Kidney tubule cell (primary cell): ENCODE measurements around the gene VPS26A.

Experiments used
- DNase-seq: peaks from one replicate; pipeline ENCODE4 v3.0.0-alpha.2; 2018; ENCODE audit warnings: low spot score

Gene VPS26A

GRCh38 chr10:69123747-69124562 is at the start of gene VPS26A:
TSS of gene VPS26A (plus strand) at chr10:69124178. CDS start at chr10:69124278, 100 bp downstream.
- peak; percentile 99 for DNase-seq

- no peak for DNase-seq
These were observed 49.4 kb upstream of the VPS26A start for GRCh38 chr10:69074532-69074931.

GRCh38 chr10:69075431-69075830 is 48.5 kb upstream of the VPS26A start:
- no peak for DNase-seq

- no peak for DNase-seq
These were observed 45.7 kb upstream of the VPS26A start for GRCh38 chr10:69078311-69078710.

GRCh38 chr10:69080226-69080625 is 43.8 kb upstream of the VPS26A start:
- DNase-seq: no peak

GRCh38 chr10:69086001-69086509 is 37.9 kb upstream of the VPS26A start:
- no peak for DNase-seq

GRCh38 chr10:69087590-69088470 is 36.1 kb upstream of the VPS26A start, which contains the start of gene SRGN:
TSS of gene SRGN (plus strand) at chr10:69088103. CDS start at chr10:69088158, 55 bp downstream.
- DNase-seq: peak; percentile 8

GRCh38 chr10:69088471-69088769 is 35.6 kb upstream of the VPS26A start:
- no peak for DNase-seq

- DNase-seq: no peak
These were observed 35.0 kb upstream of the VPS26A start for GRCh38 chr10:69088801-69089501.

GRCh38 chr10:69089638-69090599 is 34.1 kb upstream of the VPS26A start:
- no peak for DNase-seq

- no peak for DNase-seq
These were observed 33.3 kb upstream of the VPS26A start for GRCh38 chr10:69090685-69091084.

GRCh38 chr10:69091143-69091651 is 32.8 kb upstream of the VPS26A start:
- DNase-seq: no peak

GRCh38 chr10:69092959-69093850 is 30.8 kb upstream of the VPS26A start:
- DNase-seq: peak; percentile 89

GRCh38 chr10:69093933-69094332 is 30.0 kb upstream of the VPS26A start:
- DNase-seq: peak; percentile 28

- DNase-seq: no peak
These were observed 27.9 kb upstream of the VPS26A start for GRCh38 chr10:69096045-69096444.

GRCh38 chr10:69097729-69098128 is 26.2 kb upstream of the VPS26A start:
- DNase-seq: no peak

- DNase-seq: peak; percentile 25
These were observed 23.7 kb upstream of the VPS26A start for GRCh38 chr10:69100136-69100872.

GRCh38 chr10:69101451-69102095 is 22.4 kb upstream of the VPS26A start:
- DNase-seq: peak; percentile 26

- DNase-seq: no peak
These were observed 21.5 kb upstream of the VPS26A start for GRCh38 chr10:69102440-69102839.
